Cardiac fibroblast (primary cell): ENCODE data around the gene NFATC1.

ENCODE experiments used
- DNase-seq, 2 donors: peaks; one replicate each; pipeline versions ENCODE4 v3.0.0 to v3.0.0-alpha.2; 2010; ENCODE audit warnings: low read depth in 2 of 2
- H3K4me3 ChIP-seq, 2 donors: replicated peaks in 1 of 2; 1 replicate in 1 of 2; 2 replicates in 1 of 2; pipeline ENCODE4 v1.5.1; 2011; ENCODE audit warnings: low read depth in 2 of 2, low read length in 2 of 2, mild to moderate bottlenecking in 2 of 2, moderate library complexity in 1 of 2
- CTCF ChIP-seq: IDR thresholded peaks from one replicate; pipeline ENCODE4 v1.5.1; 2011; ENCODE audit warnings: low read depth, mild to moderate bottlenecking, low read length, inconsistent platforms

NFATC1 gene

GRCh38 chr18:79394534-79395307, 1.0 kb upstream of the NFATC1 start:
- TF ChIP-seq CTCF, result no peak
- H3K4me3 ChIP-seq, result peak overlapping the region in 1 of 2 donors; percentile 51
- DNase-seq, result peak; percentile 58 to 70

GRCh38 chr18:79395308-79395640, 456 bp upstream of the NFATC1 start:
- DNase-seq, result no peak
- no peak for TF ChIP-seq CTCF
- no peak overlapping the region for H3K4me3 ChIP-seq

GRCh38 chr18:79396431-79397246, 909 bp downstream of the NFATC1 start:
- peak; percentile 52 to 62 for DNase-seq
- no peak for TF ChIP-seq CTCF
- peak overlapping the region; percentile 44 to 51 for H3K4me3 ChIP-seq

GRCh38 chr18:79397247-79397829, 1.6 kb downstream of the NFATC1 start:
- TF ChIP-seq CTCF, result no peak
- H3K4me3 ChIP-seq, result no peak overlapping the region
- DNase-seq, result no peak

- DNase-seq, result no peak
- no peak for TF ChIP-seq CTCF
- no peak overlapping the region for H3K4me3 ChIP-seq
Measured at GRCh38 chr18:79397830-79398761, 2.4 kb downstream of the NFATC1 start.
